Endothelial cell of umbilical vein (primary cell): ENCODE results near the gene SCTR. TPM values are rescaled to one million over a fixed set of nuclear protein-coding genes. Genes with fewer than 3 reads are reported as not detected.

ENCODE experiments used
- BruUV-seq: library from RNA; stranded (reverse); fragments of 400-500 nt; replicated peaks from 2 replicates; lab custom pipeline; 2021; lab: Mats Ljungman, UMichigan
- CTCF ChIA-PET: fragments of 300-600, 350-600 bp; sonication (Branson Sonifier 250); formaldehyde crosslinking; loops from one replicate; lab custom pipeline; 2021; ENCODE audit warnings: antibody characterized with exemption, inconsistent platforms; lab: Charles Lee
- POLR2A ChIA-PET: fragments of 300-600, 350-600 bp; sonication (Branson Sonifier 250); formaldehyde crosslinking; loops from one replicate; lab custom pipeline; 2021; ENCODE audit warnings: antibody characterized with exemption, inconsistent platforms; lab: Charles Lee
- DNase-seq: peaks from one replicate; pipeline ENCODE4 v3.0.0-alpha.2; 2011; ENCODE audit warnings: low read depth, low spot score
- FAIRE-seq: peaks from 2 replicates; lab custom pipeline; 2011; peaks lifted over from hg19 to GRCh38; lab: Jason Lieb, UNC
- H2AFZ ChIP-seq: 2 replicates; pipeline ENCODE4 v1.6.0; 2012; ENCODE audit warnings: low read depth, low read length, control low read depth, inconsistent platforms
- H3K27ac ChIP-seq: 2 replicates; pipeline ENCODE4 v1.5.1; 2011; ENCODE audit warnings: low read depth, mild to moderate bottlenecking, control low read depth, low read length, moderate library complexity; ENCODE audit not compliant: insufficient read depth
- H3K27me3 ChIP-seq, 2 experiments: 2 replicates each; pipeline versions ENCODE4 v1.6.0 to v1.6.1; 2011; ENCODE audit warnings: low read length in 2 of 2, mixed read lengths in 1 of 2; ENCODE audit not compliant: control insufficient read depth in 2 of 2, insufficient read depth in 2 of 2
- H3K36me3 ChIP-seq, 2 experiments: 2 replicates in 1 of 2; 3 replicates in 1 of 2; pipeline ENCODE4 v1.5.1; 2011; ENCODE audit warnings: low read length in 2 of 2, mild to moderate bottlenecking in 1 of 2, moderate library complexity in 1 of 2; ENCODE audit not compliant: control insufficient read depth in 2 of 2, insufficient read depth in 2 of 2; ENCODE audit errors: extremely low read depth in 1 of 2
- H3K4me1 ChIP-seq: 3 replicates; pipeline ENCODE4 v1.5.1; 2011; ENCODE audit warnings: mild to moderate bottlenecking, low read length; ENCODE audit not compliant: control insufficient read depth, insufficient read depth; ENCODE audit errors: extremely low read depth
- H3K4me2 ChIP-seq: 2 replicates; pipeline ENCODE4 v1.6.1; 2011; ENCODE audit warnings: low read length, control low read depth, mixed read lengths; ENCODE audit not compliant: insufficient read depth
- H3K4me3 ChIP-seq, 3 experiments: fragments of 200-600 bp in 1 of 3; sonication (generic), shearing (Covaris generic) in 1 of 3; replicated peaks in 1 of 3; 2 replicates each; pipeline ENCODE4 v1.5.1; 2011 to 2016; ENCODE audit warnings: control low read depth in 3 of 3, low read length in 3 of 3, mild to moderate bottlenecking in 2 of 3, inconsistent platforms in 1 of 3, low read depth in 1 of 3, moderate library complexity in 1 of 3; ENCODE audit not compliant: insufficient read depth in 1 of 3
- H3K79me2 ChIP-seq: 2 replicates; pipeline ENCODE4 v1.6.0; 2012; ENCODE audit warnings: low read length, inconsistent platforms; ENCODE audit not compliant: control insufficient read depth, insufficient read depth
- H3K9ac ChIP-seq: replicated peaks from 2 replicates; pipeline ENCODE3; 2011; ENCODE audit warnings: low read length, control low read depth; ENCODE audit not compliant: insufficient read depth; ENCODE audit errors: extremely low read depth
- H3K9me1 ChIP-seq: replicated peaks from 3 replicates; pipeline ENCODE4 v1.6.0; 2011; ENCODE audit warnings: mild to moderate bottlenecking, low read length; ENCODE audit not compliant: control insufficient read depth, insufficient read depth; ENCODE audit errors: extremely low read depth
- H3K9me3 ChIP-seq: replicated peaks from 2 replicates; pipeline ENCODE4 v1.5.1; 2012; ENCODE audit warnings: low read length, inconsistent platforms; ENCODE audit not compliant: control insufficient read depth, insufficient read depth
- H4K20me1 ChIP-seq: replicated peaks from 2 replicates; pipeline ENCODE3; 2011; ENCODE audit warnings: mild to moderate bottlenecking, low read length; ENCODE audit not compliant: control insufficient read depth, insufficient read depth; ENCODE audit errors: extremely low read depth
- CTCF ChIP-seq, 2 donors: IDR thresholded peaks; 1 replicate in 1 of 2; 2 replicates in 1 of 2; pipeline ENCODE4 v1.5.1; 2011; ENCODE audit warnings: low read length in 2 of 2, mild to moderate bottlenecking in 2 of 2, moderate library complexity in 2 of 2, control low read depth in 1 of 2, inconsistent platforms in 1 of 2, low read depth in 1 of 2; ENCODE audit not compliant: insufficient read depth in 1 of 2; ENCODE audit errors: extremely low read depth in 1 of 2
- EZH2 ChIP-seq: IDR thresholded peaks from 2 replicates; pipeline ENCODE4 v1.6.1; 2012; ENCODE audit warnings: borderline replicate concordance, low read depth, mild to moderate bottlenecking, moderate library complexity, low read length, inconsistent platforms; ENCODE audit not compliant: severe bottlenecking
- FOS ChIP-seq: IDR thresholded peaks from 2 replicates; pipeline ENCODE4 v1.6.1; 2011; ENCODE audit warnings: mild to moderate bottlenecking, low read length, moderate library complexity, borderline replicate concordance; ENCODE audit not compliant: insufficient read depth
- GATA2 ChIP-seq: IDR thresholded peaks from 2 replicates; pipeline ENCODE4 v1.7.0; 2011; ENCODE audit warnings: low read depth, mild to moderate bottlenecking, moderate library complexity, mixed read lengths, low read length; ENCODE audit not compliant: insufficient read length, insufficient read depth
- JUN ChIP-seq: IDR thresholded peaks from 2 replicates; pipeline ENCODE4 v1.6.1; 2011; ENCODE audit warnings: borderline replicate concordance, low read depth; ENCODE audit not compliant: insufficient read length, insufficient read depth
- MYC ChIP-seq: IDR thresholded peaks from one replicate; pipeline ENCODE4 v1.6.1; 2011; ENCODE audit warnings: mild to moderate bottlenecking, low read depth, low read length
- POLR2A ChIP-seq: IDR thresholded peaks from 2 replicates; pipeline ENCODE4 v1.6.1; 2012; ENCODE audit warnings: low read depth, mild to moderate bottlenecking, control low read depth, low read length
- POLR2AphosphoS5 ChIP-seq: IDR thresholded peaks from 2 replicates; pipeline ENCODE4 v1.6.1; 2012; ENCODE audit warnings: low read depth, mild to moderate bottlenecking, control low read depth, low read length, moderate library complexity; ENCODE audit not compliant: insufficient read depth
- dilution Hi-C: fragments of 300-500 bp; cut with MboI; formaldehyde crosslinking; loops from one replicate; pipeline ENCODE4 v1.15.0; 2019; ENCODE audit warnings: low sequenced_read_pairs; ENCODE audit not compliant: extremely low pct_ligation_motif_present
- intact Hi-C: fragments of 100-400 bp; cut with micrococcal nuclease; formaldehyde crosslinking; loops from one replicate; pipeline ENCODE4 v1.10.0; 2022
- polyA plus RNA-seq, 4 experiments: library from polyadenylated mRNA; depleted of rRNA in 3 of 4; stranded (reverse) in 3 of 4; unstranded in 1 of 4; fragments of >200 nt; gene quantifications; 2 replicates each; pipeline versions ENCODE4 v1.2.1 to v1.2.3, GENCODE V29; 2011 to 2012; ENCODE audit warnings: missing spikeins in 1 of 4
- total RNA-seq: library from RNA; stranded (reverse); gene quantifications from 2 replicates; pipeline ENCODE4 v1.2.3, GENCODE V29; 2021
- TF ChIP-seq, protein P1 (sequence below): IDR thresholded peaks from 2 replicates; pipeline ENCODE4 v1.6.1; 2011; ENCODE audit not compliant: insufficient read depth, insufficient read length

The SCTR gene
- total and polyA plus RNA-seq, 2 donors (not counting 3 experiments of a cell fraction or from before 2014, with no cell fraction given), result not detected

GRCh38 chr2:119496682-119497081, 27.6 kb downstream of the SCTR start:
- Histone ChIP-seq H3K9ac (no peak overlapping the region), H3K4me3 (no peak overlapping the region), H3K36me3 (no peaks in the 10 kb centered on the region), H3K4me1 (peaks cover 3% of the 10 kb centered on the region), H2AFZ (no peak overlapping the region), H3K4me2 (no peak overlapping the region), H3K27ac (no peak overlapping the region), H3K9me3 (no peaks in the 10 kb centered on the region), H3K27me3 (peaks cover 2 to 11% of the 10 kb centered on the region in 2 experiments), H3K79me2 (no peaks in the 10 kb centered on the region), H3K9me1 (no peaks in the 10 kb centered on the region), H4K20me1 (no peaks in the 10 kb centered on the region)
- ChIA-PET CTCF (interaction anchor here (0.9 to 1.6 kb wide), 2 partner anchors 20 to 21 kb away, joined by 3 to 6 read pairs; no protein-coding TSS in a partner anchor), POLR2A (no interaction called here)
- dilution Hi-C loops, result no loop called here
- TF ChIP-seq CTCF (IDR thresholded peaks at IDR 0.05; ENCODE audit: extremely low read depth in 1 of 2, insufficient read depth in 1 of 2, low read depth in 1 of 2, low read length in 2 of 2) (no peak), MYC (no peak), FOS (no peak), JUN (no peak), POLR2A (no peak), GATA2 (no peak), POLR2AphosphoS5 (no peak), EZH2 (no peak)
- TF ChIP-seq, protein P1, sequence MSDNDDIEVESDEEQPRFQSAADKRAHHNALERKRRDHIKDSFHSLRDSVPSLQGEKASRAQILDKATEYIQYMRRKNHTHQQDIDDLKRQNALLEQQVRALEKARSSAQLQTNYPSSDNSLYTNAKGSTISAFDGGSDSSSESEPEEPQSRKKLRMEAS, result no peak
- FAIRE-seq, result no peak
- intact Hi-C loops, result no loop called here
- BruUV-seq, result no TSS peak
- DNase-seq, result no peak
